T-cell (primary cell): ENCODE measurements around the gene OR10K1. TPM values are rescaled to one million over a fixed set of nuclear protein-coding genes. Genes with fewer than 3 reads are reported as not detected.
A peak's percentile ranks its signal among the peaks of the same experiment; 100 is the strongest.

ENCODE experiments used
- ATAC-seq, 4 experiments: fragments of 200-7000 bp in 3 of 4; fragments of 150-1000 bp in 1 of 4; cut with Tn5 transposase; replicated peaks in 1 of 4; 1 replicate in 3 of 4; 2 replicates in 1 of 4; pipeline ENCODE4 v1.10.0; 2021; ENCODE audit warnings: moderate library complexity in 3 of 4, mild to moderate bottlenecking in 2 of 4, moderate number of reproducible peaks in 1 of 4
- CTCF ChIA-PET, 2 donors: fragments of 300-600 bp; sonication (Branson Sonifier 250); formaldehyde crosslinking; loops; one replicate each; lab custom pipeline; 2022; ENCODE audit warnings: antibody characterized with exemption in 2 of 2; lab: Charles Lee
- POLR2A ChIA-PET, 2 donors: fragments of 300-600 bp; sonication (Branson Sonifier 250); formaldehyde crosslinking; loops; one replicate each; lab custom pipeline; 2022; ENCODE audit warnings: antibody characterized with exemption in 2 of 2; lab: Charles Lee
- DNase-seq, 35 experiments: peaks; one replicate each; pipeline versions ENCODE4 v3.0.0 to v3.0.0-alpha.2; 2013 to 2023
- H3K27ac ChIP-seq: one replicate; pipeline ENCODE4 v1.5.1; 2013; ENCODE audit warnings: low read length
- H3K27me3 ChIP-seq, 2 experiments: replicated peaks in 1 of 2; 1 replicate in 1 of 2; 2 replicates in 1 of 2; pipeline versions ENCODE4 v1.6.1 to v1.7.0; 2013; ENCODE audit warnings: low read length in 1 of 2, mixed read lengths in 1 of 2; ENCODE audit not compliant: control insufficient read depth in 2 of 2, insufficient read depth in 2 of 2; ENCODE audit errors: extremely low read depth in 1 of 2
- H3K36me3 ChIP-seq, 2 donors: 1 replicate in 1 of 2; 2 replicates in 1 of 2; pipeline versions ENCODE4 v1.6.1 to v1.7.0; 2013; ENCODE audit warnings: low read length in 1 of 2; ENCODE audit not compliant: control insufficient read depth in 2 of 2, insufficient read depth in 1 of 2; ENCODE audit errors: extremely low read depth in 1 of 2
- H3K4me1 ChIP-seq, 2 experiments: 1 replicate in 1 of 2; 2 replicates in 1 of 2; pipeline versions ENCODE4 v1.6.1 to v1.7.0; 2013; ENCODE audit warnings: low read length in 2 of 2, mixed read lengths in 1 of 2; ENCODE audit not compliant: insufficient read depth in 2 of 2, control insufficient read depth in 1 of 2; ENCODE audit errors: extremely low read depth in 1 of 2
- H3K4me3 ChIP-seq, 2 donors: 1 replicate in 1 of 2; 2 replicates in 1 of 2; pipeline versions ENCODE4 v1.5.1 to v1.7.0; 2013; ENCODE audit warnings: mild to moderate bottlenecking in 2 of 2, low read length in 1 of 2, moderate library complexity in 1 of 2; ENCODE audit not compliant: control insufficient read depth in 1 of 2; ENCODE audit errors: extremely low read depth in 1 of 2
- H3K9me3 ChIP-seq: 2 replicates; pipeline ENCODE4 v1.7.0; 2013
- H3K27ac Mint-ChIP-seq, 2 donors: one replicate each; pipeline ENCODE4 v1.8.0; 2020 to 2021; ENCODE audit warnings: mild to moderate bottlenecking in 2 of 2, mixed read lengths in 2 of 2
- H3K27me3 Mint-ChIP-seq, 2 donors: one replicate each; pipeline ENCODE4 v1.8.0; 2021 to 2022; ENCODE audit warnings: mixed read lengths in 2 of 2
- H3K36me3 Mint-ChIP-seq: one replicate; pipeline ENCODE4 v1.8.0; 2021; ENCODE audit warnings: mixed read lengths
- H3K4me1 Mint-ChIP-seq, 3 donors: one replicate each; pipeline ENCODE4 v1.8.0; 2020 to 2022; ENCODE audit warnings: mixed read lengths in 3 of 3, mild to moderate bottlenecking in 1 of 3
- H3K4me3 Mint-ChIP-seq, 3 donors: one replicate each; pipeline ENCODE4 v1.8.0; 2020 to 2022; ENCODE audit warnings: mild to moderate bottlenecking in 3 of 3, mixed read lengths in 3 of 3, moderate library complexity in 3 of 3
- H3K9me3 Mint-ChIP-seq, 3 donors: one replicate each; pipeline ENCODE4 v1.8.0; 2020 to 2022; ENCODE audit warnings: mixed read lengths in 3 of 3
- WGBS: methylation state at CpG from one replicate; pipeline ENCODE4 v1.1.5; 2013; ENCODE audit warnings: missing lambda C conversion rate; ENCODE audit not compliant: insufficient coverage; 5-methylcytosine and 5-hydroxymethylcytosine counted together
- total RNA-seq, 35 experiments: library from RNA in 6 of 35; stranded (reverse) in 6 of 35; fragments of 120-200 nt in 1 of 35; gene quantifications; one replicate each; pipeline versions ENCODE4 v1.2.1 to v1.2.4 and lab custom pipeline; 2013 to 2026

Gene OR10K1
- total RNA-seq, 5 donors from 2014 or later (not counting 1 experiment from before 2014, with no cell fraction given), result not detected

DNA sequence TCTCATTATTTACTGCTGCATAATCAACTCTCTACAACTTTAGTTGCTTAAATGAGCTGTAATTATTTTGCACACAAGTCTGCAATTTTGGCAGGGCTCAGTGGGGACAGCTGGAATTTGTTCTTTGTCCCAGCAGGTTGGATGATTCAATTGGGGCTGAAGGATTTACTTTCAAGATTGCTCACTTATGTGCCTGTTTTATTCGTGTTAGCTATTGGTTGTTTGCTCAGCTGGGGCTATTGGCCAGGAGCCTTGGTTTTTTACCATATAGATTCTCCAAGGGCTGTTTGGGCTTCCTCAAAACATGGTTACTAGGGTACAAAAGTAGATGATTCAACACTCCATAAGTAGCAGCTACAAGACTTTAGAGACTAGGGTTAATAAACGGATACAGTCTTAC lies 23.8 kb downstream of the OR10K1 start:
- H3K36me3 ChIP-seq, result no peaks in the 10 kb centered on the region
- DNase-seq, result no peak
- no CpG with 5 or more reads among the region's 2 CpGs for WGBS
- no peak for ATAC-seq
- H3K27me3 ChIP-seq, result no peaks in the 10 kb centered on the region
- ChIA-PET CTCF (no interaction called here), POLR2A (no interaction called here)
- Mint-ChIP-seq H3K9me3 (no peaks in the 10 kb centered on the region), H3K4me1 (no peaks in the 10 kb centered on the region), H3K36me3 (no peaks in the 10 kb centered on the region), H3K27ac (no peak overlapping the region), H3K27me3 (peaks cover 4 to 27% of the 10 kb centered on the region in 2 donors), H3K4me3 (no peak overlapping the region)
- H3K27ac ChIP-seq, result no peak overlapping the region
- no peak overlapping the region for H3K4me3 ChIP-seq
- peaks cover 0 to 7% of the 10 kb centered on the region in 2 experiments for H3K4me1 ChIP-seq
- H3K9me3 ChIP-seq, result no peaks in the 10 kb centered on the region

DNA sequence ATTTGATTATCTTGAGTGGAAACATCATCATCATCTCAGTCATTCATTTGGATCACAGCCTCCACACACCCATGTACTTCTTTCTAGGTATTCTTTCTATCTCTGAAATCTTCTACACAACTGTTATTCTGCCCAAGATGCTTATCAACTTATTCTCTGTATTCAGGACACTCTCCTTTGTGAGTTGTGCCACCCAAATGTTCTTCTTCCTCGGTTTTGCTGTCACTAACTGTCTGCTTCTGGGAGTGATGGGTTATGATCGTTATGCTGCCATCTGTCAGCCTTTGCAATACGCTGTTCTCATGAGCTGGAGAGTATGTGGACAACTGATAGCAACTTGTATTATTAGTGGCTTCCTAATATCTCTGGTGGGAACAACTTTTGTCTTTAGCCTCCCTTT lies 29.7 kb downstream of the OR10K1 start:
- Histone ChIP-seq H3K4me3 (no peak overlapping the region), H3K27me3 (no peaks in the 10 kb centered on the region), H3K4me1 (peaks cover 0 to 5% of the 10 kb centered on the region in 2 experiments), H3K9me3 (no peaks in the 10 kb centered on the region), H3K36me3 (no peaks in the 10 kb centered on the region), H3K27ac (no peak overlapping the region)
- ATAC-seq (no peak), DNase-seq (no peak)
- no peaks in the 10 kb centered on the region for H3K9me3 Mint-ChIP-seq
- no peaks in the 10 kb centered on the region for H3K36me3 Mint-ChIP-seq
- ChIA-PET CTCF (no interaction called here), POLR2A (no interaction called here)
- H3K4me3 Mint-ChIP-seq, result no peak overlapping the region
- H3K27ac Mint-ChIP-seq, result no peak overlapping the region
- H3K27me3 Mint-ChIP-seq, result peaks cover 6 to 25% of the 10 kb centered on the region in 2 donors
- H3K4me1 Mint-ChIP-seq, result no peaks in the 10 kb centered on the region
- WGBS, result no CpG with 5 or more reads among the region's 3 CpGs

DNA sequence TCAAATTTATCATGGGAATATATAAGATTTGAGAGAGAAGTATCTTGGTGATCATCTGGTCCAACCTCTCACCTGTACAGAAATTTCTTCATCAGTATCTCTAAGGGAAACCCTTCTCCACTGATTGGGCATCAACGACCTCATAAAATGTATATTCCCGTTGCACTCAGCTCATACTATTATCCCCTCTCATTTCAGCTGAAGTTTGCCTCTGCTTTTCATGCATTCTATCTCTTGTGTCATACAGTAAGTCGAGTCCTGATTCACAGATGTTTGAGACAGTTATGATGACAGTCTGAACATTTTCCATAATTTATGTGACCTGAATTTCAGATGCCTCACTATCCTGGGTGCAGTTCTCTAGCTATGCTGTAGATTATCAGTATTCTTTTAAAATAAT lies 31.4 kb downstream of the OR10K1 start:
- H3K27me3 Mint-ChIP-seq, result peaks cover 4 to 13% of the 10 kb centered on the region in 2 donors
- no peaks in the 10 kb centered on the region for H3K9me3 Mint-ChIP-seq
- POLR2A ChIA-PET, result no interaction called here
- no CpG with 5 or more reads among the region's 3 CpGs for WGBS
- ATAC-seq (no peak), DNase-seq (no peak)
- Histone ChIP-seq H3K4me3 (no peak overlapping the region), H3K9me3 (no peaks in the 10 kb centered on the region), H3K36me3 (no peaks in the 10 kb centered on the region), H3K27ac (no peak overlapping the region), H3K4me1 (peaks cover 0 to 2% of the 10 kb centered on the region in 2 experiments), H3K27me3 (no peaks in the 10 kb centered on the region)
- CTCF ChIA-PET, result no interaction called here
- no peaks in the 10 kb centered on the region for H3K36me3 Mint-ChIP-seq
- no peak overlapping the region for H3K27ac Mint-ChIP-seq
- no peak overlapping the region for H3K4me3 Mint-ChIP-seq
- no peaks in the 10 kb centered on the region for H3K4me1 Mint-ChIP-seq

DNA sequence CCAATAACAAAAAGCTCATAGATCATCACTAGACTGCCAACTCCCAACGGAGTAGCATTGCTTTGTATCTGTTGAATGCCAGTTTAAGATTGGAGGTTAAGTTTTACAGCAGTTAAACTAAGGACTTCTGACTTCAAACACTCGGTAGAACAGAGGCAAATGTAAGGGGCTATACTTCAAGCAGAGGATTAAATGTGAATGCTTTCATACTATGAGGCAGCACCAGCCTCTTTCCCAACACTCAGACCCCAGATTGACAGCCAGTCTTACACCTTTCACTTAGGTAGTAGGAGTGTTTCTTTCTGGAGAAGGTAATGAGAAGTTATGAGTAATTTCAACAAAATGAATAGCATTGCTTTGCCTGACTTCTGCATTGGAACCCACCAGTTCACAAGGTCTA lies 33.2 kb downstream of the OR10K1 start:
- no peak for ATAC-seq
- Histone ChIP-seq H3K27ac (no peak overlapping the region), H3K27me3 (no peaks in the 10 kb centered on the region), H3K4me3 (no peak overlapping the region), H3K36me3 (no peaks in the 10 kb centered on the region), H3K9me3 (no peaks in the 10 kb centered on the region), H3K4me1 (peaks cover 0 to 2% of the 10 kb centered on the region in 2 experiments)
- H3K4me1 Mint-ChIP-seq, result no peaks in the 10 kb centered on the region
- H3K36me3 Mint-ChIP-seq, result no peaks in the 10 kb centered on the region
- H3K27me3 Mint-ChIP-seq, result peaks cover 4 to 8% of the 10 kb centered on the region in 2 donors
- no CpG with 5 or more reads among the region's 2 CpGs for WGBS
- no peak overlapping the region for H3K4me3 Mint-ChIP-seq
- POLR2A ChIA-PET, result no interaction called here
- CTCF ChIA-PET, result no interaction called here
- DNase-seq, result no peak
- H3K27ac Mint-ChIP-seq, result no peak overlapping the region
- no peaks in the 10 kb centered on the region for H3K9me3 Mint-ChIP-seq

DNA sequence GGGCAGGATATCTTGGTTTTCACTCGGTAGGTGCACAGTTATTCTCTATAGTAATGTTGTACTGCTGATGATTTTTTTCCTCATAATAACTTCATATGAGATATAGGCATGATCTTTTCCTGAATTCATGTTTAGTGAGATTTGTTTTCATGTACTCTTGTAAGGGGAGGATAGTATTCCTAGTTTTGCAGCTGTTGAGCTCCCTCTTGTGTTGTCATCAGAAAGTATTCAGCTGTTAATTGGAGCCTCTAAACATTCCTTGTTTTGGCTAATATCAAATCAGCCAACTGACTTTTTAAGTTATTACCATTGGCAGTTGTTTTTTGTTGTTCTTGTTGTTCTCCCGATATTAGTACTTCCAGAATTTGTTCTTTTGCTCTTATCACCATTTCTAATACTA lies 34.7 kb downstream of the OR10K1 start:
- peaks cover 4 to 17% of the 10 kb centered on the region in 2 donors for H3K27me3 Mint-ChIP-seq
- H3K36me3 Mint-ChIP-seq, result no peaks in the 10 kb centered on the region
- Histone ChIP-seq H3K9me3 (no peaks in the 10 kb centered on the region), H3K27me3 (peaks cover 0 to 4% of the 10 kb centered on the region in 2 experiments), H3K36me3 (no peaks in the 10 kb centered on the region), H3K27ac (no peak overlapping the region), H3K4me1 (no peaks in the 10 kb centered on the region), H3K4me3 (no peak overlapping the region)
- WGBS, result no CpG with 5 or more reads among the region's 2 CpGs
- no peaks in the 10 kb centered on the region for H3K9me3 Mint-ChIP-seq
- ChIA-PET CTCF (interaction anchor here in 1 of 2 donors (0.7 kb wide), 1 partner anchor 193 kb away, joined by 4 read pairs; no protein-coding TSS in a partner anchor), POLR2A (no interaction called here)
- H3K4me1 Mint-ChIP-seq, result no peaks in the 10 kb centered on the region
- ATAC-seq, result no peak
- DNase-seq, result peak in 1 of 35 experiments; percentile 6
- H3K4me3 Mint-ChIP-seq, result no peak overlapping the region
- no peak overlapping the region for H3K27ac Mint-ChIP-seq

DNA sequence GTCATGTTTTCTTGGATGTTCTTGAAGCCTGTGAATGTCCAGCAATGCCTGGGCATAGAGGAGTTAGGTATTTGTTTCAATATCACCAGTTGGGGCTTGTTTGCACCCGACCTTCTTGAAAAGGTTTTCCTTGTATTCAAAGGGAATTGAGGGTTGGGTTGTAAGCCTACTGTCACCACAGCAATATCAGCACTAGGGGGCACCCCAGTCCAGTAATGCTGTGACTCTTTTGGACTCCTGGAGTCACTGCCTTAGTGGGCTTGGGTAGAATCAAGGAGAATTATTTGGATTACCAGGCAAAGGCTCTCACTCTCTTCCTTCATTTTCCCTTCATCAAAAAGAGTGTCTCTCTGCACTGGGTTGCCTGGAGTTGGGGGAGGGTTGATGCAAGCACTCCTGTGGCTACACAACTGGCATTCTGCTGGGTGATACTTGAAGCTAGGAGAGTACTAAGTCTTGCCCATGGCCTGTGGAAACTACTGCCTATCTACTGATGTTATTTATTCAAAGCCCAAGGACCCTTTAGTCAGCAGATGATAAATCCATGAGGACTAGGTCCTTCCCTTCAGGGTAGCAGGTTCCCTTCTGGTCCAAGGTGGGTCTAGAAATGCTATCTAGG lies 44.8 kb downstream of the OR10K1 start:
- ChIA-PET POLR2A (no interaction called here), CTCF (interaction anchor here in 1 of 2 donors (0.9 to 1.3 kb wide), 2 partner anchors 566 to 582 kb away, joined by 3 to 6 read pairs; no protein-coding TSS in a partner anchor)
- no peaks in the 10 kb centered on the region for H3K36me3 Mint-ChIP-seq
- peak in 1 of 4 experiments; percentile 46 for ATAC-seq
- DNase-seq, result peak in 22 of 35 experiments; percentile 1 to 54 (median 16)
- peaks cover 22 to 23% of the 10 kb centered on the region in 2 donors for H3K27me3 Mint-ChIP-seq
- H3K27ac ChIP-seq, result no peak overlapping the region
- H3K4me3 ChIP-seq, result no peak overlapping the region
- H3K4me3 Mint-ChIP-seq, result no peak overlapping the region
- H3K4me1 Mint-ChIP-seq, result no peaks in the 10 kb centered on the region
- no peaks in the 10 kb centered on the region for H3K4me1 ChIP-seq
- peaks cover 0 to 8% (median 6%) of the 10 kb centered on the region in 3 donors for H3K9me3 Mint-ChIP-seq
- no peaks in the 10 kb centered on the region for H3K9me3 ChIP-seq
- H3K36me3 ChIP-seq, result no peaks in the 10 kb centered on the region
- peaks cover 0 to 2% of the 10 kb centered on the region in 2 experiments for H3K27me3 ChIP-seq
- no CpG with 5 or more reads among the region's 1 CpG for WGBS
- no peak overlapping the region for H3K27ac Mint-ChIP-seq
